Measurements from ENCODE around the gene MATCAP1.

GRCh38 chr16:67228034-67228785 lies 44.4 kb upstream of the MATCAP1 start:
- TF ChIP-seq CTCF (IDR thresholded peaks at IDR 0.05; ENCODE audit: low read depth, low read length, poor library complexity, severe bottlenecking) (no peak), EZH2phosphoT487 (IDR thresholded peaks at IDR 0.05; ENCODE audit: borderline replicate concordance, low read length) (no peak)
